Measurements from ENCODE around the gene HSFX1.
"Not testable (repeated sequence)": the region's sequence is repeated elsewhere in the genome, so short reads cannot be mapped to it uniquely, and the experiment has no call there.

HSFX1 gene

GRCh38 chrX:149773768-149774167 lies at the start of gene HSFX1:
Gene HSFX1 (plus strand): TSS chrX:149774068. CDS start chrX:149774682, 614 bp downstream.
- not testable (repeated sequence) for FAIRE-seq

- FAIRE-seq: not testable (repeated sequence)
Observed at GRCh38 chrX:149727308-149727707, 46.6 kb upstream of the HSFX1 start.

GRCh38 chrX:149742269-149742668 lies 31.6 kb upstream of the HSFX1 start:
- FAIRE-seq: not testable (repeated sequence)

GRCh38 chrX:149746390-149747007 lies 27.4 kb upstream of the HSFX1 start:
- not testable (repeated sequence) for FAIRE-seq

GRCh38 chrX:149757206-149758067 lies 16.4 kb upstream of the HSFX1 start:
- FAIRE-seq: no peak

GRCh38 chrX:149758068-149758714 lies 15.7 kb upstream of the HSFX1 start:
- FAIRE-seq: no peak

GRCh38 chrX:149758715-149759078 lies 15.2 kb upstream of the HSFX1 start:
- not testable (repeated sequence) for FAIRE-seq

- no peak for FAIRE-seq
Observed at GRCh38 chrX:149759824-149760223, 14.0 kb upstream of the HSFX1 start.

- FAIRE-seq: no peak
Observed at GRCh38 chrX:149760965-149761364, 12.9 kb upstream of the HSFX1 start.

GRCh38 chrX:149761858-149762674 lies 11.8 kb upstream of the HSFX1 start:
- FAIRE-seq: not testable (repeated sequence)

- FAIRE-seq: no peak
Observed at GRCh38 chrX:149762696-149763614, 10.9 kb upstream of the HSFX1 start.

- not testable (repeated sequence) for FAIRE-seq
Observed at GRCh38 chrX:149770344-149770743, 3.5 kb upstream of the HSFX1 start.

- FAIRE-seq: not testable (repeated sequence)
Observed at GRCh38 chrX:149773026-149773425, 842 bp upstream of the HSFX1 start.

- not testable (repeated sequence) for FAIRE-seq
Observed at GRCh38 chrX:149777999-149778398, 4.1 kb downstream of the HSFX1 start.

GRCh38 chrX:149781727-149782126 lies 7.9 kb downstream of the HSFX1 start, which contains the start of gene MAGEA9:
Gene MAGEA9 (plus strand): TSS chrX:149781930. CDS start chrX:149786211, 4,281 bp downstream.
- FAIRE-seq: not testable (repeated sequence)

- not testable (repeated sequence) for FAIRE-seq
Observed at GRCh38 chrX:149795531-149795930, 21.7 kb downstream of the HSFX1 start.

- no peak for FAIRE-seq
Observed at GRCh38 chrX:149799095-149799714, 25.3 kb downstream of the HSFX1 start.

GRCh38 chrX:149799938-149800337 lies 26.1 kb downstream of the HSFX1 start:
- FAIRE-seq: no peak

- FAIRE-seq: no peak
Observed at GRCh38 chrX:149803458-149804062, 29.7 kb downstream of the HSFX1 start.

GRCh38 chrX:149804102-149804501 lies 30.2 kb downstream of the HSFX1 start:
- no peak for FAIRE-seq
